K562 (cell line): ENCODE measurements around the gene FTO. TPM values are rescaled to one million over a fixed set of nuclear protein-coding genes. Genes with fewer than 3 reads are reported as not detected.

Experiments
- ATAC-seq: fragments of 200-7000 bp; cut with Tn5 transposase; 3 replicates; pipeline ENCODE4 v1.9.1; 2020; ENCODE audit warnings: moderate library complexity
- BruUV-seq: library from RNA; stranded (reverse); fragments of 400-500 nt; replicated peaks from 2 replicates; lab custom pipeline; 2021; lab: Mats Ljungman, UMichigan
- CTCF ChIA-PET: fragments of 300-600 bp; formaldehyde crosslinking; extraction: SDS; loops from one replicate; lab custom pipeline; 2021; ENCODE audit warnings: low intra/inter-chr PET ratio; lab: Yijun Ruan, JAX
- POLR2A ChIA-PET: fragments of 300-600, 350-650 bp; sonication (Branson Sonifier 250); formaldehyde crosslinking; extraction: SDS; loops from one replicate; lab custom pipeline; 2021; ENCODE audit warnings: antibody characterized with exemption, inconsistent platforms; lab: Yijun Ruan, JAX
- DNase-seq, 4 experiments: peaks; one replicate each; pipeline versions ENCODE4 v3.0.0 to v3.0.0-alpha.2; 2011 to 2018; ENCODE audit warnings: low spot score in 3 of 4, mixed read lengths in 3 of 4; ENCODE audit errors: extremely low read depth in 1 of 4
- FAIRE-seq: peaks from 2 replicates; lab custom pipeline; 2011; peaks lifted over from hg19 to GRCh38; lab: Jason Lieb, UNC
- H2AFZ ChIP-seq: 2 replicates; pipeline ENCODE4 v1.6.0; 2011; ENCODE audit warnings: low read depth, low read length, control low read depth, inconsistent platforms
- H3K27ac ChIP-seq: fragments of 200-600 bp; 3 replicates; pipeline ENCODE4 v1.8.0; 2011; ENCODE audit warnings: low read depth, mild to moderate bottlenecking, control low read depth, inconsistent platforms, low read length, moderate library complexity, mixed read lengths; ENCODE audit errors: extremely low read depth
- H3K27me3 ChIP-seq, 2 experiments: fragments of 300-600 bp in 1 of 2; 2 replicates in 1 of 2; 3 replicates in 1 of 2; pipeline versions ENCODE4 v1.6.0 to v1.8.0; 2011; ENCODE audit warnings: inconsistent platforms in 2 of 2, low read length in 2 of 2, mild to moderate bottlenecking in 1 of 2, mixed read lengths in 1 of 2, moderate library complexity in 1 of 2; ENCODE audit not compliant: control insufficient read depth in 2 of 2, insufficient read depth in 2 of 2
- H3K36me3 ChIP-seq: fragments of 300-600 bp; 3 replicates; pipeline ENCODE4 v1.8.0; 2011; ENCODE audit warnings: mild to moderate bottlenecking, low read length, inconsistent platforms; ENCODE audit not compliant: control insufficient read depth, insufficient read depth
- H3K4me1 ChIP-seq, 2 experiments: fragments of 200-600 bp in 1 of 2; replicated peaks in 1 of 2; 2 replicates in 1 of 2; 3 replicates in 1 of 2; pipeline versions ENCODE4 v1.5.1 to v1.8.0; 2011; ENCODE audit warnings: inconsistent platforms in 2 of 2, low read length in 2 of 2, mild to moderate bottlenecking in 1 of 2, mixed read lengths in 1 of 2, moderate library complexity in 1 of 2; ENCODE audit not compliant: control insufficient read depth in 2 of 2, insufficient read depth in 2 of 2
- H3K4me2 ChIP-seq: 2 replicates; pipeline ENCODE4 v1.6.1; 2011; ENCODE audit warnings: low read length, control low read depth, inconsistent platforms, mixed read lengths; ENCODE audit not compliant: insufficient read depth
- H3K4me3 ChIP-seq: fragments of 200-600 bp; sonication (generic), shearing (Covaris generic); 2 replicates; pipeline ENCODE4 v1.5.1; 2016; ENCODE audit warnings: control low read depth, inconsistent platforms
- H3K79me2 ChIP-seq: fragments of 200-600 bp; 3 replicates; pipeline ENCODE4 v1.8.0; 2011; ENCODE audit warnings: low read length, inconsistent platforms; ENCODE audit not compliant: control insufficient read depth, insufficient read depth
- H3K9ac ChIP-seq, 2 experiments: 2 replicates each; pipeline versions ENCODE4 v1.6.0 to v1.6.1; 2011; ENCODE audit warnings: low read depth in 2 of 2, low read length in 2 of 2, control low read depth in 1 of 2, inconsistent platforms in 1 of 2, mild to moderate bottlenecking in 1 of 2, mixed read lengths in 1 of 2; ENCODE audit not compliant: insufficient read depth in 1 of 2
- H3K9me1 ChIP-seq: one replicate; pipeline ENCODE4 v1.6.0; 2011; ENCODE audit warnings: inconsistent platforms, mild to moderate bottlenecking, low read length, moderate library complexity; ENCODE audit not compliant: control insufficient read depth, insufficient read depth
- H3K9me3 ChIP-seq: replicated peaks from 2 replicates; pipeline ENCODE4 v1.5.1; 2011; ENCODE audit warnings: low read depth, low read length, inconsistent platforms; ENCODE audit not compliant: control insufficient read depth, insufficient read depth
- H4K20me1 ChIP-seq: replicated peaks from 2 replicates; pipeline ENCODE4 v1.6.1; 2011; ENCODE audit warnings: low read length, inconsistent platforms, mixed read lengths; ENCODE audit not compliant: control insufficient read depth, insufficient read depth
- CBX2 ChIP-seq: fragments of 200-600 bp; sonication (generic); IDR thresholded peaks from one replicate; pipeline ENCODE4 v1.6.1; 2012; ENCODE audit warnings: mild to moderate bottlenecking, low read length, inconsistent platforms; ENCODE audit not compliant: insufficient read depth, poor library complexity, severe bottlenecking
- JUNB ChIP-seq: fragments of 450-650 bp; formaldehyde crosslinking; conservative IDR thresholded peaks from 2 replicates; pipeline ENCODE4 v1.4.0; 2020; ENCODE audit warnings: mild to moderate bottlenecking
- KLF16 ChIP-seq: IDR thresholded peaks from 2 replicates; pipeline ENCODE4 v1.6.1; 2016; ENCODE audit warnings: antibody characterized with exemption
- NCOA4 ChIP-seq: fragments of 450-650 bp; IDR thresholded peaks from 2 replicates; pipeline ENCODE4 v1.6.1; 2018; ENCODE audit warnings: mild to moderate bottlenecking; ENCODE audit not compliant: partially characterized antibody
- NFATC3 ChIP-seq: fragments of 450-650 bp; IDR thresholded peaks from 2 replicates; pipeline ENCODE4 v1.6.1; 2017; ENCODE audit warnings: mild to moderate bottlenecking
- WGBS: fragments of 100-300 bp; shearing (Covaris generic); methylation state at CpG from one replicate; pipeline ENCODE4 v1.1.6; 2016; ENCODE audit warnings: low coverage, mixed read lengths; ENCODE audit not compliant: insufficient coverage; ENCODE audit errors: missing lambda C conversion rate; 5-methylcytosine and 5-hydroxymethylcytosine counted together
- in situ Hi-C: fragments of 300-500 bp; cut with MboI; formaldehyde crosslinking; loops from 4 replicates; pipeline ENCODE4 v1.15.0; 2018; ENCODE audit warnings: inconsistent platforms, mixed read lengths
- intact Hi-C: fragments of 100-400 bp; cut with micrococcal nuclease; formaldehyde crosslinking; loops from 2 replicates; pipeline ENCODE4 v1.14.2; 2022
- polyA plus RNA-seq, 8 experiments: library from polyadenylated mRNA; depleted of rRNA in 4 of 8; stranded (reverse) in 5 of 8; unstranded in 3 of 8; fragments of >200 nt; fragmentation: Nextera tagmentation in 2 of 8; fragmentation: Illumina TruSeq in 1 of 8; extraction: Ambion mirVana in 2 of 8; extraction: Trizol in 1 of 8; gene quantifications; 2 replicates each; pipeline versions ENCODE4 v1.2.1 to v1.2.3, GENCODE V29; 2011 to 2014; ENCODE audit warnings: inconsistent platforms in 1 of 8, missing spikeins in 1 of 8
- total RNA-seq, 7 experiments: library from RNA; depleted of rRNA in 6 of 7; stranded (reverse); fragments of >200 nt in 6 of 7; fragmentation: Illumina TruSeq in 2 of 7; extraction: Trizol in 2 of 7; gene quantifications; 2 replicates each; pipeline versions ENCODE4 v1.2.1 to v1.2.3, GENCODE V29; 2011 to 2021; ENCODE audit warnings: low replicate concordance in 1 of 7
- TF ChIP-seq, protein P1 (sequence below), 2 experiments: fragments of 200-800 bp in 1 of 2; sonication (Bioruptor generic) in 1 of 2; sonication (generic) in 1 of 2; formaldehyde crosslinking in 1 of 2; IDR thresholded peaks in 1 of 2; conservative IDR thresholded peaks in 1 of 2; 2 replicates each; pipeline versions ENCODE4 v1.5.0 to v1.6.1; 2016 to 2020; ENCODE audit warnings: missing compliant biosample characterization in 1 of 2, missing genetic modification characterization in 1 of 2, missing genetic modification reagents in 1 of 2

FTO gene
- total and polyA plus RNA-seq, 9 of the 15 experiments (the other 6 are each of a cell fraction or from before 2014, with no cell fraction given): 11.3 to 27.7 (median 25.5) TPM

- ATAC-seq: no peak
- CTCF ChIA-PET: no interaction called here
- no peaks in the 10 kb centered on the region for H3K4me1 ChIP-seq
- POLR2A ChIA-PET: interaction anchor here (1.0 kb wide), 1 partner anchor 34 kb away, joined by 3 read pairs; no protein-coding TSS in a partner anchor
- no peak overlapping the region for H3K4me2 ChIP-seq
- TF ChIP-seq, protein P1, sequence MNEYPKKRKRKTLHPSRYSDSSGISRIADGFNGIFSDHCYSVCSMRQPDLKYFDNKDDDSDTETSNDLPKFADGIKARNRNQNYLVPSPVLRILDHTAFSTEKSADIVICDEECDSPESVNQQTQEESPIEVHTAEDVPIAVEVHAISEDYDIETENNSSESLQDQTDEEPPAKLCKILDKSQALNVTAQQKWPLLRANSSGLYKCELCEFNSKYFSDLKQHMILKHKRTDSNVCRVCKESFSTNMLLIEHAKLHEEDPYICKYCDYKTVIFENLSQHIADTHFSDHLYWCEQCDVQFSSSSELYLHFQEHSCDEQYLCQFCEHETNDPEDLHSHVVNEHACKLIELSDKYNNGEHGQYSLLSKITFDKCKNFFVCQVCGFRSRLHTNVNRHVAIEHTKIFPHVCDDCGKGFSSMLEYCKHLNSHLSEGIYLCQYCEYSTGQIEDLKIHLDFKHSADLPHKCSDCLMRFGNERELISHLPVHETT (CRISPR knock-in tag; conservative IDR thresholded peaks at IDR 0.05 in 1 of 2, IDR thresholded peaks at IDR 0.05 in 1 of 2): no peak
- no peak for TF ChIP-seq CBX2
- TF ChIP-seq KLF16: no peak
- TF ChIP-seq JUNB (CRISPR knock-in tag): no peak
- TF ChIP-seq NCOA4: no peak
- no peak for TF ChIP-seq NFATC3
- 46% methylated on average over 5 of the region's 5 CpGs for WGBS
- H2AFZ ChIP-seq: no peak overlapping the region
- no peaks in the 10 kb centered on the region for H3K79me2 ChIP-seq
- no peaks in the 10 kb centered on the region for H4K20me1 ChIP-seq
- H3K36me3 ChIP-seq: no peaks in the 10 kb centered on the region
- no peak overlapping the region for H3K9ac ChIP-seq
- no peak for DNase-seq
- H3K9me3 ChIP-seq: no peaks in the 10 kb centered on the region
- in situ Hi-C loops (no loop called here), intact Hi-C loops (no loop called here)
- H3K27me3 ChIP-seq: no peaks in the 10 kb centered on the region
- BruUV-seq: no TSS peak
- H3K27ac ChIP-seq: no peak overlapping the region
- no peak overlapping the region for H3K4me3 ChIP-seq
- H3K9me1 ChIP-seq: no peaks in the 10 kb centered on the region
- FAIRE-seq: no peak
Observed at GRCh38 chr16:53827741-53828140, 123.8 kb downstream of the FTO start.
